H54 (cell line): ENCODE measurements around the gene PRX.

ENCODE experiments used
- DNase-seq: peaks from one replicate; pipeline ENCODE4 v3.0.0; 2011; ENCODE audit warnings: low spot score, mixed read lengths; ENCODE audit not compliant: insufficient read length
- FAIRE-seq: peaks from 3 replicates; lab custom pipeline; 2011; peaks lifted over from hg19 to GRCh38; lab: Jason Lieb, UNC
- POLR2A ChIP-seq: IDR thresholded peaks from 2 replicates; pipeline ENCODE4 v1.6.1; 2011; ENCODE audit warnings: low read depth, mild to moderate bottlenecking, low read length

Gene PRX

DNA sequence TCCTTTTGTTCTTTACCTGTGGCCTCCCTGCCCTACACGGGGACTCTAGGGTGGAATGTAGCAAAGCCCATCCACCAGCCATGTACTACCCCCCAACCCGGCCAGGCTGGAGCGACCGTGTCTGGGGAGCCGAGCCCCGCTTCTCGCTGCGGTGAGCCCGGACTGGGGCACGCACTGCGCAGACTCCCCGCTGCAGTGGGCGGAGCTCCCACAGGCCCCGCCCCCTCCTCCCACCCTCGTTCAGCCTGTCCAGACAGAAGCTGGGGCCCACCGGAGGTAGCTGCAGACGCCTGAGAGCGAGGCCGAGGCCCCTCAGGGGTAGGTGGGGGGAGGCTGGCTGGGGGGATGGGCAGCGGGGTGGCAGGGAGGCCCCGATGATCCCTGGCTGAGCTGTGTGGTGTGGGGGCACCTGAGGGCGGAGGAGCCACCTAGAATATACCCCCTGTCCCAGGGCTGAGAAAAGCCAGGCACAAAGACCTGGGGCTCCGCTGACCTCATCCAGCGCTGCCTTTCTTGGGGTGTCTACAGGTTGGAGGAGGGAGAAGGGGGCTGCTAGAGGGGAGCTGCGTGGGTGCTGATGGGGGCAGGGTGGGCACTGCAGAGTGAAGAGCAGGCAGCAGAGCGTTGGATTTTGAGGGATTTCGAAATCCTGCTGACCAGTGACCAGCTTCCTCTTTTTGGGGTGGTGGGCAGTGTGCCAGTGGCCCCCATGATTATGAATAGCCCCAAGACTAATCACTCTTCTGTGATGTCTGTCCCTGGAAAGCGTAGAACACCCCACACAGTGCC, 47.4 kb downstream of the PRX start:
- DNase-seq: peak; percentile 96
- peak; percentile 82 for TF ChIP-seq POLR2A
- FAIRE-seq: no peak

DNA sequence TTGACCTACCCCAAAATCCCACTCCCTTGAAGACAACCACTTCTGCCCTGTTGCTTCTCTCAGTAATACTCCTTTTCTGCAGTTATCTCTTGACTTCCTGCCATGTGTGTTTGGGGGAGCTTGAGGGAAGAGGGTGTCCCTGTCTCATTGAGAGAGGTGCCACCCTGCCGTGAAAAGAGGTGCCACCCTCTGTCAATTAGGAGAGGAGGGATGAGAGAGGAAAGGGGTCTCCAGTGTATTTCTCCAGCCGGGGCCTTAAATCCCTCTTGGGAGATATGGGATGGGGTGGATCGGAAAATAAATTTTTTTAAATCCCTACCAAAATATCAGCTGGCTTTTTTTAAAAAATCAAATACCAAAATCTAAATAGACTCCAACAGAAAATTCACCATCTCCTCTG, 48.2 kb downstream of the PRX start:
- no peak for FAIRE-seq
- no peak for DNase-seq
- TF ChIP-seq POLR2A: no peak

DNA sequence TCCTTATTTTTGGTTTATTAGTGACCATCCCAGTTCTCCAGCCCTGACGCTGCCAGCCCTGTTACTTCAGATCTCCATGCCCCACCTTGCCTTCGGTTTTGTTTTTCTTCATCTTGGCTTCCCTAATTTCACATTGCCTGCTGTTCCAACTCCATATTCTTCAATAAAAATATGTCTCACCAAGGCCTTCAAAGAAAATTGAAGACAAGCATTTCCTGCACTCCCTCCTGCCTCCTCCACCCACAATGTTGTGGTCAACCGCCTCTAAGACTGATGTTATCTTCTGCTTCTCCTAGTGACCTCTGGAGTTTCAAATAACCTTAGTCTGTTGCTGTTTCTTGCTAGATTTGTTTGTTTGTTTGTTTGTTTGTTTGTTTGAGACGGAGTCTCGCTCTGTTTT, 50.1 kb downstream of the PRX start:
- no peak for DNase-seq
- no peak for TF ChIP-seq POLR2A
- FAIRE-seq: no peak

DNA sequence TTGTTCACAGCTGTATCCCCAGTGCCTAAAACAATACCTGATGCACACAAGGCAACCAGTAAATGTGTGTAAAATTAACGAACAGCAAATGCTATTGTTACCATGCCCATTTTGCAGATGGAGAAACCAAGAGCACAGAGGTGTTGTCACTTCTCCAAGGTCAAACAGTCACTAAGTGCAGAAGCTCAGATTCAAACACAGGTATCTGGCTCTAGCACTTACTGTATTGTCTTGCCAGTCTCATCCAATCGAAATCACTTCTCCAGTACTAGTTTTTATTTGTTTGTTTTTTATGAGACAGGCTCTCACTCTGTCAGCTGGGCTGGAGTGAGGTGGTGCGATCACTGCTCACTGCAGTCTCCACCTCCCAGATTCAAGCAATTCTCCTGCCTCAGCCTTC, 51.0 kb downstream of the PRX start:
- FAIRE-seq (no peak), DNase-seq (no peak)
- TF ChIP-seq POLR2A: no peak

DNA sequence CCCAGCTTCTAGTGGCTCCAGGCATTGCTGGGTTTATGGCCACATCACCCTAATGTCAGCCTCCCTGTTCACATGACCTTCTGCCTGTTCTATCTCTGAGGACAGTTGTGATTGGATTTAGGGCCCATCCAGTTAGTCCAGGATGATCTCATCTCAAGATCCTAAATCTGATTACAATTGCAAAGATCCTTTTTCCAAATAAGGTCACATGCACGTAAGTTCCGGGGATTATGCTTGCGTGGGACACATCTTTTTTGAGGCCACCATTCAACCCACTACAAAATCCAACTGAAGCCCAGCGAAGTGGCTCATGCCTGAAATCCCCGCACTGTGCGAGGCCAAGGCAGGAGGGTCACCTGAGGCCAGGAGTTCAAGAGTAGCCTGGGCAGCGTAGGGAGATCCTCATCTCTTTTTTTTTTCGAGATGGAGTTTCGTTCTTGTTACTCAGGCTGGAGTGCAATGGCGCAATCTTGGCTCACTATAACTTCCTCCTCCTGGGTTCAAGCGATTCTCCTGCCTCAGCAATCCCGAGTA, 52.4 kb downstream of the PRX start:
- no peak for DNase-seq
- no peak for TF ChIP-seq POLR2A
- no peak for FAIRE-seq

DNA sequence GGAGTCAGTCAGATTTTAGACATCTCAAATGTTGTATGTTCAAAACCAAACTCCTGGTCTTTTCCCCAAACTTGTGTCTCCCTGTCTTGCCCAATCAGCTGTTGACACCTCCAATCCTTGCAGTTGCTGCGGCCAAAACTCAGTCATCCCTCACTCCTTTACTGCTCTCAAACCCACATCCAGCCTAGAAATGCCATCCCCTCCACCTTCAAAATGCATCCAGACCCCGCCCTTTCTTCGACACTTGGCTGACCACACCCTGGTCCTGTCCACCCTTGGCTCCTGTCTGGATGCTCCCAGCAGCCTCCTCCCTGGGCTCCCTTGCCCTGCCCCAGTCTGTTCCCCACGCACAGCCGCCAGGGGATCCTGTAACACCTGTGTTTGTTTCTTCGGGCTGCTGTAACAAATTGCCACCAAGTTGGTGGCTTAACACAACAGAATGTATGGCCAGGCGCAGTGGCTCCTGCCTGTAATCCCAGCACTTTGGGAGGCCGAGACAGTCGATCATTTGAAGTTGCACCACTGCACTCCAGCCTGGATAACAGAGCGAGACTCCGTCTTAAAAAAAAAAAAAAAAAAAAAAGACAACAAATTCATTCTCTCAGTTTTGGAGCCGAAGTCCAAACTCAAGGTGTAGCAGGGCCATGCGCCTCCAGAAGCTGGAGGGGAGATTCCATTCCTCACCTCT, 53.0 kb downstream of the PRX start:
- no peak for DNase-seq
- TF ChIP-seq POLR2A: no peak
- FAIRE-seq: no peak

DNA sequence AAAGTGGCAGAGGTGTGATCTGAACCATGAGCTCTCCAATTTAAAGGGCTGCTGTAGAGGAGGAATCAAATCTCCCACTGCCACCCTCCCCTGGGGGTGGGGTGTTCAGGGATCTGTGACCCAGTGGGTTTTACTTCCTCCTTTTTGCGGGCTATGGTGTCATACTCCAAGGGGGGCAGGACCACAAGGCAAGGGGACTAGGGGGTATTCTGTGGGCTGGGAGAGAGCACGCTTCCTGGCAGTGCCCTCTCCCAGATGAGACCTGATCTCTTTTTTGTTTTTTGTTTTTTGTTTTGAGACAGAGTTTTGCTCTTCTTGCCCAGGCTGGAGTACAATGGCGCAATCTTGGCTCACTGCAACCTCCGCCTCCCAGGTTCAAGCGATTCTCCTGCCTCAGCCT, 54.4 kb downstream of the PRX start:
- no peak for TF ChIP-seq POLR2A
- no peak for DNase-seq
- no peak for FAIRE-seq

DNA sequence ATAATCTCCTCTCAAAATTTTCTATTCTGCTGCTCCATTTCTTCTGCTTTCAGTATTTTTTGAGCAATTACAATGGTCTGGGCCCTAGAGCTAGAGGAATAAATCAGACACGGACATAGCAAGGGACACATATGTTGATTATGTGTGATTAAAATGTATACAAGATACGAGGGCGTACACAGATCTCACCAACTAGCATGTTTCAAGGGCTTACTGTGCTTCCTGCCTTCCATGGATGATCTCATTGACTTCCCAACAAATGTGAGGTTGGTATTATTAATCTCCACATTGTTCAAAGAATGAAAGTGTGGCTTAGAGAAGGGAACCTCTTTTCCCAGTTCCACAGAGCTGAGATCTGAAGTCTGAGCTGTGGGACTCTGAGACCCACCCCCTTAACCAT, 55.5 kb downstream of the PRX start:
- DNase-seq (no peak), FAIRE-seq (no peak)
- no peak for TF ChIP-seq POLR2A

DNA sequence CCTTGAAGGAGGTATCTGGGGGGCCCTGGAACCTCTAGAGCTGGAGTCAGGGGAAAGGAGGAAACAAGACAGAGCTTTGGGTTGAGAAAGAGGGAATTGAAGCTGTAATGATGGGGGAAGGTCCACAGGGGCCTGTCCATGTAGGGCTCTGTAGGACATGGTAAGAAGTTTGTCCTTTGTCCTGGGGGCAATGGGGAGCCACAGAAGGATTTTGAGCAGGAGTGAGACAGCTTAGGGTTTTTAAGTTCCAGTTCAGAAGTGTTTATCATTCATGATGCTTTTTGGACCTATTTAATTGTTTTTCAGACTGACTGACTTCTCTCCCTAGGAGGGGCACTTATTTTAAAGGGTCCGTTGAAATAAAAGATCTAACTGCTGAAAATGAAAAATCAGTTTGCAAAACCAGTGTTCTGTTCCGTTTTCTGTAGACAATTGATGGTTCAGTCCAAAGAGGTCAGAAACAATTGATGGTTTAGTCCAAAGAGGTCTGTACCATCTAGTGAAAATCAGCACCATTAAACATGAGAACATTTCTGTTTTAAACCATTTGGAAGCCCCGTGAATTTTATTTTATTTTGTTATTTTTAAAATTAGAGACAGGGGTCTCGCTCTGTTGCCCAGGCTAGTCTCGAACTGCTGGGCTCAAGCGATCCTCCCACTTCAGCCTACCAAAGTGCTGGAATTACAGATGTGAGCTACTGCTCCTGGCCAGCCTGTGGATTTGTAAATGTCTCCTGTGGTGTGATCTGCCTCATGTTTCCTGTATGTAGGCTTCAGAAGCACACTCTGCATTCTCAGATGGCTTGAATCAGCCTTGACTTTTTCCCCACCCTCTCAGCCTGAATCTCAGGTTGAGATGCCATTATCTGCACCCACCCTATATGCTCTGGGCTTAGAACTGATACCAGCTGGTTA, 56.2 kb downstream of the PRX start:
- no peak for DNase-seq
- no peak for FAIRE-seq
- no peak for TF ChIP-seq POLR2A

DNA sequence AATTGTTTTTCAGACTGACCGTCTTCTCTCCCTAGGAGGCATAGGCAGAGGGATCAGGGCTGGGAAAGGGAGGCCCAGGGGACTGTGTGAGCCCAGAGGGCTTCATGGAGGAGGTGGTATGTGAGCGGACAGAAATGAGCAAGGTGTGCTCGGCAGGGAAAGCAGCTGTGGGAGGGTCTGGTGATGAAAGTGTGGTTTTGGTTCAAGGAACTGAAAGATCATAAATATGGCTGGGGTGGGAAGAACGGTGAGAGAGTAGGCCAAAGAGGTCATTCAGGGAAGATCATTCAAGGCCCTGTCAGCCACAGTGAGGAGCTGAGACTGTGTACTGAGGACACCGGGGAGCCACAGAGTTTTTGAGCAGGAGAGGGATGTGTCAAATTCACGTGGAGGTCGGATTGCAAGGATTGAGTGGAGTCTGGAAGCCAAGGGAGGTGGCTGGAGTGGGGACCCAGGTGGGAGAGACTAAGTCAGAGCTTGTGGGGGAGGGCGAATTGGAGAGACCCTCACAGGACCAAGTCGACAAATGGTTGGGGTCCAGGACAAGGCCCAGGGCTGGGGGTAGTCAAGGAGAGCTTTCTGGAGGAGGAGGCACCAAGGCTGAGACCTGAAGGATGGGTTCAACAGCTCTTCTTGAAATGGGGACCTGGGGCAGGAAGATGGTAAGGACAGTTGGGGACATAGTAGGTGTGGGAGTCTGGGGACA, 57.0 kb downstream of the PRX start:
- no peak for DNase-seq
- no peak for TF ChIP-seq POLR2A
- no peak for FAIRE-seq

DNA sequence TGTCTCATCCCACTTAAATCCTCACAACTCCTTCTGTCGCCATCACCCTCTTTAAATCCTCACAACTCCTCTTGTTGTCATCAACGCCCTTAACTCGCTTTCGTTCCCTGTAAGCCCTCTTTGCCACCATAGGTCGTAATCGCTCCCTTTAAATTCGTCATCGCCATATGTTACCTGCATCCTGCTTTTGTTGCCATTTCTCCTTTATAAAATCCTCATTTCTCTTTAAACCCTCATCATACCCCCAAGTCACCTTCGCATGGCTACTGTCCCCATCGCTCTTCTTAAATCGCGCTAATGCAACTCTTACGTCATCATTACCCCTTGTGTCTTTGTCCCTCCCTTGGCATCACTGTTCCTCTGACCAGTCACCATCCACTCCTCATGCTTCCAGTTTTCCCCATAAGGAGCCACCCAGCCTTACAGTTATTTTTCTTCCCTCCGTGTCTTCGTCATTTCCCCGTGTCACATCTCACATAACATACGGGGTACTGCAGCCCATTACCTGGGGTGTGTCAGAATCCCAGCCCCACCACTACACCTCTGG, 64.1 kb downstream of the PRX start:
- TF ChIP-seq POLR2A: no peak
- FAIRE-seq (no peak), DNase-seq (no peak)

DNA sequence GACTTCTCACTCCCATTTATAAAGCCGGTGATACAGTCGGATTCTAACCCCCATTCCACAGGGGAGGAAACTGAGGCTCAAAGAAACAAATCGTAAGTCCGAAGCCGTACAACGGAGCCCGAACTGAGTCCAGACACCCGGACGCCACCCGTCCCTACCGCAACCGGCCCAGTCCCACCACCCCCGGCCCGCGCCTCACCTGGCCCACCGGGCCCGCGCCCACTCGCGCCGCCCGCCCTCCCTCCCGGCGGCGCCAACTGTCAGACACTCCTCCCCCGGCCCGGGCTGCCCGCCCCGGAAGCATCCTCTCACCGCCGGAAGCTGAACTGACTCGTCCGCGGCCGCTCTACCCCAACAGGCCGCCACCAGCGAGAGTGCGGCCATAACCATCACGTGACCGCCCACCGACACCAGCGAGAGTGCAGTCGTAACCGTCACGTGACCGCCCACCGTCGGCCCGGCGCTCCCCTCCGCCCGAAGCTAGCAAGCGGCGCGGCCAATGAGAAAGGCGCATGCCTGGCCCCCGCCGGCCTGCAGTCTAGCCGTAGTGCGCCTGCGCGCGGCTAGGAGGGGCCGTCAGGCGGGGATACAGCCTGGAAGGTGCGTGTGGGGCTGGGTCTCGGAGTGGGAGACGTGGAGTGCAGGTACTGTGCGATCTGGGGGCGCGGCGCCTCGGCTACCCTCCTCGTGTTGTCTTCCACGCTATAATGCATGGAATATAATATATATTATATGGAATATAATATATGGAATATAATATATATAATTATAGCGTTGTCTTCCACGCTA, 64.9 kb downstream of the PRX start, which contains the start of the genes C19orf47 and PLD3:
Gene C19orf47, minus strand, starts transcription at position 273 of the 789 bp plus-strand sequence. CDS start 6,540 bp downstream, outside the sequence.
Gene PLD3, plus strand, starts transcription at position 571 of the 789 bp plus-strand sequence. CDS start 17,789 bp downstream, outside the sequence.
- TF ChIP-seq POLR2A: peak; percentile 95
- DNase-seq (peak; percentile 100), FAIRE-seq (peak; percentile 64)

DNA sequence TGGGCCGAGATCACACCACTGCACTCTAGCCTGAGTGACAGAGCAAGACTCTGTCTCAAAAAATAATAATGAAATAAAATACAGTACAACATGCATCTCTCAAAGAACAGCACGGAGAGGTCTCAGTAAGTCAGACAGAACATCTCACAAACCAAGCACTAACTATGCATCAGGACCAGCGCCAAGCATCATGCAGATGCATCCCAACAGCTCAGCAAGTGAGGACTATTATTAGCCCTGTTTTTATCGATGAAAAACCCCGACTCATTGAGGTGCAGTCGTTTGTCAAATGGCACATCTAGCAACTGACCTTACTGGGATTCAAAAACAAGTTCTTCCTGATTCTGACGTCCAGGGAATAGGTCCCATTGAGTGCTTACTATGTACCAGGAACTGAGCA, 68.8 kb downstream of the PRX start:
- DNase-seq (no peak), FAIRE-seq (no peak)
- TF ChIP-seq POLR2A: no peak
